Epithelial cell of prostate (primary cell): ENCODE measurements around the gene CYP3A5.

Experiments used
- DNase-seq: peaks from one replicate; pipeline ENCODE4 v3.0.0-alpha.2; 2011; ENCODE audit warnings: low read depth, low spot score
- H3K27ac ChIP-seq: fragments of 450-650 bp; 2 replicates; pipeline ENCODE4 v1.5.1; 2017; ENCODE audit warnings: mild to moderate bottlenecking

The CYP3A5 gene

DNA sequence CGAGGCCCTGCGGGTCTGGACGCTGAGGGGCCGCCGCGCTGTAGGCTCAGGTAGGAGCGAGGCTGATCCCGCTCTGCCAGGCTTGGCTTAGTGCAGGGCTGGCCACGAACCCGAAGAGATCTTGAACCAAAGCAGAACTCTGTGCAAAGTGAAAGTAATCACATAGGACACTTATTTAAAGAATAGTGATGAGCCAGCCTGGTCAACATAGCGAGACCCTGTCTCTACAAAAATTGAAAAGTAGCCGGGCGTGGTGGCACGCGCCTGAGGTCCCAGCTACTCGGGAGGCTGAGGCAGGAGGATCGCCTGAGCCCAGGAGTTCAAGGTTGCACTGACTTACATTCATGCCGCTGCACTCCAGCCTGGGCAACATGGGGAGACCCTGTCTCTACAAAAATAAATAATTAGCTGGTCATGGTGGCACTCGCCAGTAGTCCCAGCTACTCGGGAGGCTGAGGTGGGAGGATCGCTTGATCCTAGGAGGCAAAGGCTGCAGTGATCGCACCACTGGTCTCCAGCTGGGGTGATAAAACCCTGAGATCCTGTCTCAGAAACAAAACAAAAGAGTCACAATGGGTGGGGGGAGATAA, 62.5 kb downstream of the CYP3A5 start:
- DNase-seq, result no peak
- peak overlapping the region; percentile 78 for H3K27ac ChIP-seq

DNA sequence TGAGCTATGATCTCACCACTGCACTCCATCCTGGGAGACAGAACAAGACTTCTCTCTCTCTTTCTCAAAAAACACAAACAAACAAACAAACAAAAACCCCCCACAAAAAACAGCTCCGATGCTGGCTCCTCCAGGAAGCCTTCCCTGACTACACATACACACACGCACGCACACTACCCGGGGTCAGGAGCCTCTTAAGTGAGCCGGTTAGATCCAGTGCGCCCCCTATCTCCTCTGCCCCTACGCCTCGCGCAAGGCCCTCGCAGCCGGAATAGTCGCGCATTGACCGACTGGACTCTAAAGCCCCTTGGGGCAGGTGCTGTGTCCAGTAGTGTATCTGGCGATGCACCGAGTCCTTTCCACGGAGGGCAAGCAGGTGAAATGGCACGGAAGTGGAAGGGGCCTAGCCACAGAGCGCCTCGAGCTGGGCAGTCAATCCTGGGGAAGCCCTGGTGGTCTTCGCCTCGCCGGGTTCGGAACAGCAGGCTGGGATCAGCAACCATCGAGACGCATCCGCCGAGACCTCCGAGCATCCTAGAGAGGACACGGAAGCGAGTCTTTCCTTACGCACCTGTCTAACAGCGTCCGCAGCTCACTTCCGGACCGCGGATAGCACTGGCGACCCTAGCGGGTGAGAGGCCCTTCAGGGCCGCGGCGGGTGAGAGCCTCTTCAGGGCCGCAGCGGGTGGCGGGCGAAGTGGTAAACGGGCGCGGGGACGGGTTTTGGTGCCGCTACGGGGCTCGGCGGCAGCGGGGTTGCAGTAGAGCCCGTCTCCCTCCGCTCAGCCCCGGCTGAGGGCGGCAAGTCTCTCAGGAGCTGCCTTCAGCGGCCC, 63.2 kb downstream of the CYP3A5 start, which contains the start of gene ZSCAN25:
Gene ZSCAN25 (plus strand): TSS at position 588 of the 833 bp plus-strand sequence. CDS start 2,661 bp downstream, outside the sequence.
- H3K27ac ChIP-seq, result peak within 1 kb of the TSS; percentile 78
- peak; percentile 66 for DNase-seq

DNA sequence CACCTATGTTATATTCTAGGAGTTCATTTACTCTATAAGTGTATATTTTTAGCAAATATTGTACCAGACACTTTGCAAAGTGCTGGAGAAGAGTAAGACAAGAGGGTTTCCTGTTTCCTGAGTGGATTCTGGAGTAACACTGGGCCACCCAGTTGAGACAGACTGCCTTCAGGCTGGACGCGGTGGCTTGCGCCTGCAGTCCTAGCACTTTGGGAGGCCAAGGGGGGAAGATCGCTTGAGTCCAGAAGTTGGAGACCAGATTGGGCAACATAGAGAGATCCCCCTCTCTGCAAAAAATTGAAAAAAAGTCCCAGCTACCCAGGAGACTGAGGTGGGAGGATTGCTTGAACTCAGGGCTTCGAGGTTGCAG, 63.8 kb downstream of the CYP3A5 start:
- no peak for DNase-seq
- H3K27ac ChIP-seq, result peak overlapping the region; percentile 78

DNA sequence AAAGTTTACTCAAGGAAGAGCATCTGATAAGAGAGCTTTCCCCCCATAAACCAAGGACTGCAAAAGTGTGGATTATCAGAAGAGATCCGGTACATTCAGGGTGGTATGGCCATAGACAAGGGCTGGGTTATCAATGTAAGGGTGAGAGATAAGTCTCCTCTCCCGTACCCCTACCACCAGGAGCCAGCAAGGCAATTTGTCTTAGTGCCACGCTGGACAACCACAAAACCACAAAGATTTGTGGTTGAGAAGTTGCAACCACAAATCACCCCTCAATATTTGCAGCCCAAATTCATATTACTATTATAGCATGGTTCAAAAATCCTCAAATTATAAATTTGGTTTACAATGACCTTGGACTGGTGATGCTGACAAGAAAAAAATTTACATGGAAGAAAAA, 65.3 kb downstream of the CYP3A5 start:
- no peak for DNase-seq
- H3K27ac ChIP-seq, result no peak overlapping the region

DNA sequence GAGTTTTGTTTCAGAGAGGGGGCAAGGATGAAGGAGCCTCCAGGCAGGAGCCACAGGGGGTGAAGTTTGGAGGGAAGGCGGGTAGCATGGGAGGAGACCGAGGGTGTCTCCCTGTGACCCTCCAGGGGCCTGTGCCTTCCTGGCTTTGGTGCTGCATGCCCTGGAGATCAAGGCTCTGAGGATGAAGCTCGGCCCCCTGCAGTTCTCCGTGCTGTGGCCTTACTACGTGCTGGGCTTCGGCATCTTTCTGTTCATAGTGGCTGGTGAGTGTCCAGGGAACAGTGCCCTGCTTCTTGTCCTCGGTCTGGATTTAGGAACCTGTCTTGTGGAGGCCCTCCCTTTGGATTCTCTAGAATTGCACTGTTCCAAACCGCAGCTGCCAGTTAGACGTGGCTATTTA, 72.2 kb downstream of the CYP3A5 start:
- DNase-seq, result no peak

DNA sequence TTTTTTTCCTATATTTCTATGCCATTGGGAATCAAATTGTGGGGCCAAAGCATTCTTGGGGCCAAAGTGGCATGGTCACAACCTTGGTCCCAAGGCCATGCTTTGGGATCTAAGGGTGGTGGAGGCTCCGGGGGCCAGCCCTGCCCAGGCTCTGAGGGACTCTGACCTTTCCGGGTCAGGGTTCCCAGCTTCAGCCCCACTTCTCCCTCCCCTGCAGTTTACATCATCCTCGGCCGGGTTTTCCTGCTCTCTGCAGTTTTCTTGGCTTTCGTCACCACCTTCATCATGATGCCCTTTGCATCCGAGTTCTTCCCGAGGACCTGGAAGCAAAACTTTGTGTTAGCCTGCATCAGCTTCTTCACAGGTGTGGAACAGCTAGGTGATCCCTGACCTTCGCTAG, 73.3 kb downstream of the CYP3A5 start:
- no peak for DNase-seq
- no peak overlapping the region for H3K27ac ChIP-seq

More for the DNA sequence above, 72.2 kb downstream of the CYP3A5 start:
- H3K27ac ChIP-seq, result no peak overlapping the region

DNA sequence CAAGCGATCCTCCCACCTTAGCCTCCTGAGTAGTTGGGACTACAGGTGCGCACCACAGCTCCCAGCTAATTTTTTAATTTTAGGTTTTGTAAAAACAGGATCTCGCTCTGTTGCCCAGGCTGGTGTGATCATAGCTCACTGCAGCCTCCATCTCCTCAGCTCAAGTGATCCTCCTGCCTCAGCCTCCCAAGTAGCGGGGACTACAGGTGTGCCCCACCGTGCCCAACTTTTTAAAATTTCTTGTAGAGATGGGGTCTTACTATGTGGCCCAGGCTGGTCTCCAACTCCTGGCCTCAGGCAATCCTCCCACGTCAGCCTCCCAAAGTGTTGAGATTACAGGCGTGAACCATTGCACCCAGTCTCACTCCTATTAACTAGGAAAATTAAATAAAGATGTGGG, 74.3 kb downstream of the CYP3A5 start:
- no peak overlapping the region for H3K27ac ChIP-seq
- no peak for DNase-seq

DNA sequence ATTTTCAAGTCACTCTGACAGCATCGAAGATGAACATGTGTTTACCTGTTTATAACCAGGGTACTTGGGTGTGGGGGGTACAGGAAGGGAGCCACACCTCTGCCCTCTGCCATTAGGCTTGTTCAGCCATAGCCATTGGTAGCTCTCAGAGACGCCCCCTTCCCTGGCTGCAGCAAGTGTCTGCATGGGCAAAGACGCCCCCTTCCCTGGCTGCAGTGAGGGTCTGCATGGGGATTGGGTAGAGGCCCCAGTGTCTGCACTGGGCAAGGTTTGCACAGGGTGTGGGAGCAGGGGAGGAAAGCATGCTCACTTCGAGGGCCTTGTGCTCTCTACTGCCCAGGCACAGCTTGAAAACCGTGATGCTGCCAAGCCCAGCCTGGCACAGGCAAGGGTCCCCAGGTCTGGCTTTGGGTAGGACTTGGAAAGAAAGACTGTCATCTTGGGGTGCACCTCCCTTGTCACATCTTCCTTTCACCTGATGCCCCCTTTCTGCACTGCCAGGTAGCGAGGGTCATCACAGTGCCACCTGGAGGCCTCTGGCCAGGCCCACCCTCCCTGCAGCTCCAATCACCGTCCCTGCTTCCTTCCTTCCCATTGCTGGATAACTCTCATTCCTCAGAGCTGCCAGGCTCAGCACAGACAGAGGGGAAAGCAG, 78.0 kb downstream of the CYP3A5 start:
- H3K27ac ChIP-seq, result no peak overlapping the region
- no peak for DNase-seq

DNA sequence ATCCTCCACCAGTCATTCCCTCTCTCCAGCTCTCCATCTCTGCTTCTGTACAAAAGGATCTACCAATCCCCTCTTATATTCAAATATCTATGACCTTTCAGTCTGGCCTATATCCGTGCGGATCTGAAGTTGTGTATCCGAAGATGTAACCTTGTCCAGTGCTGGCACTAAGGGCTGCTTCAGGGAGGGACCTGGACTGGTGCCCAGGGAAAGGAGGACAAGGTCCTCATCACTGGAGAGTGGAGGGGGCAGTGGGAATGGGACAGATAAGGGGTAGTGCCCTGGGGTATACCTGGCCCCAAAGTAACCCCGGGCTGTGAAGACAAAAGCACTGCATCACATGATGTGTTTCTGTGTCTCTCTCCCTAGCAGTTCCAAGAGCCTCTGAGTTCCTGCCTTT, 80.0 kb downstream of the CYP3A5 start:
- DNase-seq, result no peak
- no peak overlapping the region for H3K27ac ChIP-seq
